ENCODE results near the gene VPS52. TPM values are rescaled to one million over a fixed set of nuclear protein-coding genes. Genes with fewer than 3 reads are reported as not detected.

VPS52 gene
- total and polyA plus RNA-seq, 9 of the 15 experiments (the other 6 are each of a cell fraction or from before 2014, with no cell fraction given): 24.4 to 103 (median 40.2) TPM

- TF ChIP-seq ATF2 (CRISPR knock-in tag; IDR thresholded peaks at IDR 0.05) (peak; percentile 77; the same call in 1 of the 2 replicates), SMARCA4 (IDR thresholded peaks at IDR 0.05) (peak; percentile 69), ZNF511 (CRISPR knock-in tag; IDR thresholded peaks at IDR 0.05) (0 out of 2 replicates have a peak, but pooled peaks have one; percentile 16), SP1 (CRISPR knock-in tag; IDR thresholded peaks at IDR 0.05) (peak; percentile 52; the same call in 1 of the 2 replicates), USF1 (CRISPR knock-in tag; IDR thresholded peaks at IDR 0.05) (peak; percentile 22; the same call in 1 of the 2 replicates), ELF4 (CRISPR knock-in tag; IDR thresholded peaks at IDR 0.05) (no peak), MLLT1 (IDR thresholded peaks at IDR 0.05) (0 out of 4 replicates have a peak, but pooled peaks of 1 of the 2 experiments have one; percentile 52), CREB1 (IDR thresholded peaks at IDR 0.05) (no peak), CREB1 (CRISPR knock-in tag; IDR thresholded peaks at IDR 0.05) (peak; percentile 48; the same call in 1 of the 2 replicates), E2F1 (CRISPR knock-in tag; IDR thresholded peaks at IDR 0.05) (no peak), RBFOX2 (IDR thresholded peaks at IDR 0.05; ENCODE audit: low read depth, low read length) (peak; percentile 63), NRF1 (conservative IDR thresholded peaks at IDR 0.05 in 1 of 2, IDR thresholded peaks at IDR 0.05 in 1 of 2) (peak in 1 of 2 experiments; percentile 16; a peak in 1 of 4 replicates), CREB3L1 (IDR thresholded peaks at IDR 0.05; ENCODE audit: borderline replicate concordance, low read depth) (0 out of 2 replicates have a peak, but pooled peaks have one; percentile 27), RFX5 (IDR thresholded peaks at IDR 0.05; ENCODE audit: low read depth, low read length) (no peak), TFAP4 (CRISPR knock-in tag; IDR thresholded peaks at IDR 0.05; ENCODE audit: borderline replicate concordance) (peak; percentile 45; the same call in 1 of the 2 replicates), VEZF1 (CRISPR knock-in tag; IDR thresholded peaks at IDR 0.05) (0 out of 2 replicates have a peak, but pooled peaks have one; percentile 18)
Observed at GRCh38 chr6:33320315-33321181, 48.9 kb upstream of the VPS52 start (continued).
